Measurements from ENCODE around the gene CISD3.
A peak's percentile ranks its signal among the peaks of the same experiment; 100 is the strongest.

CISD3 gene

GRCh38 chr17:38728290-38728831 lies 1.8 kb upstream of the CISD3 start:
- no peak for DNase-seq (ENCODE audit: low spot score)

GRCh38 chr17:38729368-38729885 lies 714 bp upstream of the CISD3 start:
- DNase-seq (ENCODE audit: low spot score), result no peak

GRCh38 chr17:38730526-38731379 lies 612 bp downstream of the CISD3 start:
- DNase-seq (ENCODE audit: low spot score), result peak; percentile 53

- no peak for DNase-seq (ENCODE audit: low spot score)
Observed at GRCh38 chr17:38731526-38732294, 1.6 kb downstream of the CISD3 start.

GRCh38 chr17:38732376-38733281 lies 2.5 kb downstream of the CISD3 start:
- DNase-seq (ENCODE audit: low spot score), result no peak

GRCh38 chr17:38733282-38733981 lies 3.3 kb downstream of the CISD3 start:
- no peak for DNase-seq (ENCODE audit: low spot score)

- no peak for DNase-seq (ENCODE audit: low spot score)
Observed at GRCh38 chr17:38733982-38734973, 4.1 kb downstream of the CISD3 start.

- DNase-seq (ENCODE audit: low spot score), result peak; percentile 51
Observed at GRCh38 chr17:38735161-38735997, 5.2 kb downstream of the CISD3 start.

- no peak for DNase-seq (ENCODE audit: low spot score)
Observed at GRCh38 chr17:38738007-38738662, 8.0 kb downstream of the CISD3 start.

- no peak for DNase-seq (ENCODE audit: low spot score)
Observed at GRCh38 chr17:38738686-38739085, 8.5 kb downstream of the CISD3 start.

- DNase-seq (ENCODE audit: low spot score), result no peak
Observed at GRCh38 chr17:38739305-38739704, 9.2 kb downstream of the CISD3 start.

- no peak for DNase-seq (ENCODE audit: low spot score)
Observed at GRCh38 chr17:38740044-38740443, 9.9 kb downstream of the CISD3 start.

- no peak for DNase-seq (ENCODE audit: low spot score)
Observed at GRCh38 chr17:38740806-38741205, 10.7 kb downstream of the CISD3 start.

- no peak for DNase-seq (ENCODE audit: low spot score)
Observed at GRCh38 chr17:38741461-38741860, 11.3 kb downstream of the CISD3 start.

GRCh38 chr17:38741921-38742410 lies 11.8 kb downstream of the CISD3 start:
- no peak for DNase-seq (ENCODE audit: low spot score)

- DNase-seq (ENCODE audit: low spot score), result peak; percentile 69
Observed at GRCh38 chr17:38742411-38743308, 12.5 kb downstream of the CISD3 start.

- DNase-seq (ENCODE audit: low spot score), result no peak
Observed at GRCh38 chr17:38743556-38744171, 13.5 kb downstream of the CISD3 start.
